Measurements from ENCODE around the gene TMEM120A. TPM values are rescaled to one million over a fixed set of nuclear protein-coding genes. Genes with fewer than 3 reads are reported as not detected.
"Not testable (repeated sequence)": the region's sequence is repeated elsewhere in the genome, so short reads cannot be mapped to it uniquely, and the experiment has no call there.

Gene TMEM120A
- 27.4 TPM for polyA plus RNA-seq (2013, experiment 1 of 2; ENCODE audit: insufficient read length)
- 34.9 TPM for polyA plus RNA-seq (2013, experiment 2 of 2; ENCODE audit: insufficient read length)

DNA sequence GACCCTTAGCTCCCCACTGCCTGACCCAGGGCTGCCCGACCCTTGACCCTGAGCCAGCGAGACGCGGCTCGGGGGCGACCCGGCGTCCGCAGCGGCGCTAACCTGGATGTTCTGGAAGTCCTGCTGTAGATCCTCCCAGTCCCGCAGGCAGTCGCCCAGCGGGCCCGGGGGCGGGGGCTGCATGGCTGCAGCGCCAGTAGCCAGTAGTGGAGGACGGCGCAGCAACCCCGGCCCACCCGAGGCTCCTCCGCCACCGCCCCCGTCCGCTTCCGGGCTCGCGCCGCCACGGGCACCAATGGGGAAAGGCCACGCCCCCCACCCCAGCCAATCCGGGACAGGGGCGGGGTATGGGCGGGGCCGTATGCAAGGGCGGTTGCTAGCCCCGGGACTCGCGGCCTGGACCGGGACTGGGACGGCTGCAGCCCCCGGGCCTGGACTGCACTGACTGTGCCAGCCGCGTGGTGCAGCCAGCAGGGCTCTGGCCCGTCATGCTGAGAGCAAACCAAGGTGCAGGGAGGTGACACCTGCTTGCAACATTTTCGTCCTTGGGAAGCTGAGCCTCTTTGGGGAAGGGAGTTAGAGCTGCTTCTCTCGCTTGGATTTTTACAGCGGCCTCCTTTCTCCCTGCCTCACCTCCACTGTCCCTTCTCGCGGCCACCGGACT lies at the start of gene TMEM120A:
Gene TMEM120A (minus strand): TSS at position 208 of the 664 bp plus-strand sequence. CDS start 25 bp downstream, at position 183.
- peak; percentile 92 for DNase-seq

DNA sequence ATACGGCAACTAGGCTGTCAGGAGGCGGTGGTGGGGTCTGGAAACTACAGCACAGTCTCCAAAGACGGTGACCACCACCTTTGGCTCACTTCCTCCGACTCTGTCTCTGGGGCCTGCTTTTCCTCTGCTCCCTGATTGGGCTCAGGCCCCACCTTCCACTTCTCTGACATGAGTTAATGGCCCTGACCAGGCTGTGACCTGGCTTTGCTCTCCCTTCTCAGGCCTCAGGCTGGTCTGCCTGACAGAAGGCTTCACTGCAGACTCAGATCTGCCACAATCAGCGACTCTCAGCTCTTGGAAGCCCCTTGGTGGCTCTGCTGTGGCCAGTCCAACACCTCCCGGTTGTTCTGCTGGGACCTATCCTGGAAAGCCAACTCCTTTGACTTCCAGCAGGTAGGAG lies 45.7 kb upstream of the TMEM120A start:
- no peak for DNase-seq

- peak; percentile 84 for DNase-seq
Measured at GRCh38 chr7:76037310-76037709, 42.9 kb upstream of the TMEM120A start.

DNA sequence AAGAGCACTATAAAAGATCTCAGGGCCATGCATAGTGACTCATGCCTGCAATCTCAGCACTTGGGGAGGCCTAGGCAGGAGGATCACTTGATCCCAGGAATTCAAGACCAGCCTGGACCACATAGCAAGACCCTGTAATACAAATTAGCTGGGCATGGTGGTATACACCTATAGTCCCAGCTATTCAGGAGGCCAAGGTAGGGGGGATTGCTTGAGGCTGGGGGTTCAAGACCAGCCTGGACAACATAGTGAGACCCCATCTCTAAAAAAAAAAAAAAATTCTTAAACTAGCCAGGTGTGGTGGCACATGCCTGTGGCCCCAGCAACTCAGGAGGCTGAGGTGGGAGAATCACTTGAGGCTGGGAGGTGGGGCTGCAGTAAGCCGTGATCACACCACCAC lies 37.6 kb upstream of the TMEM120A start:
- no peak for DNase-seq

- DNase-seq: not testable (repeated sequence)
Measured at GRCh38 chr7:76029682-76030081, 35.3 kb upstream of the TMEM120A start.

GRCh38 chr7:76023002-76023401 lies 28.6 kb upstream of the TMEM120A start:
- DNase-seq: no peak

DNA sequence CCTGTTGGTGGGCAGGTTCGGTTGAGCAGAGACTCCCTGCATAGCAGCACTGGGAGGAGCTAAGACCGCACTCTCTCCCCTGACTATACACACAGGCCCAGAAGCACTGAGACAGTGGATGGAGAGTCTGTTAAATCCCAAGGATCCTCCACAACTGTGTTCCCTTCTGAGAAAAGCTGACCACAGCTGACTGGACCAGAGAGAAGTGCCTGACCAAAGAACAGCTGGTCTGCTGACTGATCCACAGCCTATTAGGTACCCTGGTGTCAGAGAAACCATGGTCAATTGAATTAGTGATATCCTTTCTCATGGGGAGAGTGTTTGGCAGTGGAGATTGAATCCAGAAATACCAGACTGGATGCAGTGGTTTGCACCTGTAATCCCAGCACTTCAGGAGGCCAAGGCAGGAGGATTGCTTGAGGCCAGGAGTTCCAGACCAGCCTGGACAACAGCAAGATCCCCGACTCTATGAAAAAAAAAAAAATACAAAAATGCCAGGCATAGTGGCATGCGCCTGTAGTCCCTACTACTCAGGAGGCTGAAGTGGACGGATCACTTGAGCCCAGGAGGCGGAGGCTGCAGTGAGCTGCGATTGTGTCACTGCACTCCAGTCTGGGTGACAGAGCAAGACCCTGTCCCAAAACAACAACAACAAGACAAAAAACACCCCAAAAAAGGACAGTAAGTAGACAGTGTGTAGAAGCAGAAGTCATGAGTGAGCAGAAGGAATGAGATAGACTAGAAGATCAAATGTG lies 27.8 kb upstream of the TMEM120A start:
- DNase-seq: no peak

- DNase-seq: peak; percentile 59
Measured at GRCh38 chr7:76020031-76020714, 25.8 kb upstream of the TMEM120A start.

DNA sequence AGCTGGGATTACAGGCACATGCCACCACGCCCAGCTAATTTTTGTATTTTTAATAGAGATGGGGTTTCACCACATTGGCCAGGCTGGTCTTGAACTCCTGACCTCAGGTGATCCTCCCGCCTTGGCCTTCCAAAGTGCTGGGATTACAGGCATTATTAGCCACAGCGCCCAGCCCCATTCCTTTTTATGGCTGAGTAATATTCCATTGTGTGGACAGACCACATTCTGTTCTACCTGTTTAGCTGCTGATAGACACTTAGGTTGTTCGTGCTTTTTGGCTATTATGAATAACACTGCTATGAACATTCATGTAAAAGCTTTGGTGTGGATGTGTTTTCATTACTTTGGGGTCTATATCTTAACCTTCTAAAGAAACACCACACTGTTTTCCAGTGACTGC lies 24.1 kb upstream of the TMEM120A start:
- DNase-seq: not testable (repeated sequence)

GRCh38 chr7:76016191-76016947 lies 22.0 kb upstream of the TMEM120A start:
- DNase-seq: peak; percentile 6

DNA sequence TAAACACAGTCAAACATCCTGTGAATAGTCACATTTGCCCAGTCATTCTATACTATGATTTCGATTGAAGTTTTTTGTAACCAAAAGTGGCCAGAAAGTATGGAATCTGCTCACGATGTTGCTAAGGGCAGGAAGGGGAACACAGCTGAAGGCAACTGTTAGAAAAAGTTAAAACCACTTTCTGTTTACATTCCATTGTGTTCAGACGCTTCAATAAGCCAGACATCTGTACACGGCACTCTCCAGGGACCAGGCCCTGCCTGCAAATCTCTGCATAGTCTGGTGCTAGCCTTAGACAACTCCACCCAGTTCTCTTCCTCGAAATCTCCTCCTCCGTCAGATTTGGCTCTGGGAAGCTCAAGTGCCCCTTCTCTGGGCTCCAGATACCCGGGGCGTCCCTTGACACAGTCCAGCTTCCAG lies 17.1 kb upstream of the TMEM120A start:
- DNase-seq: peak; percentile 82

DNA sequence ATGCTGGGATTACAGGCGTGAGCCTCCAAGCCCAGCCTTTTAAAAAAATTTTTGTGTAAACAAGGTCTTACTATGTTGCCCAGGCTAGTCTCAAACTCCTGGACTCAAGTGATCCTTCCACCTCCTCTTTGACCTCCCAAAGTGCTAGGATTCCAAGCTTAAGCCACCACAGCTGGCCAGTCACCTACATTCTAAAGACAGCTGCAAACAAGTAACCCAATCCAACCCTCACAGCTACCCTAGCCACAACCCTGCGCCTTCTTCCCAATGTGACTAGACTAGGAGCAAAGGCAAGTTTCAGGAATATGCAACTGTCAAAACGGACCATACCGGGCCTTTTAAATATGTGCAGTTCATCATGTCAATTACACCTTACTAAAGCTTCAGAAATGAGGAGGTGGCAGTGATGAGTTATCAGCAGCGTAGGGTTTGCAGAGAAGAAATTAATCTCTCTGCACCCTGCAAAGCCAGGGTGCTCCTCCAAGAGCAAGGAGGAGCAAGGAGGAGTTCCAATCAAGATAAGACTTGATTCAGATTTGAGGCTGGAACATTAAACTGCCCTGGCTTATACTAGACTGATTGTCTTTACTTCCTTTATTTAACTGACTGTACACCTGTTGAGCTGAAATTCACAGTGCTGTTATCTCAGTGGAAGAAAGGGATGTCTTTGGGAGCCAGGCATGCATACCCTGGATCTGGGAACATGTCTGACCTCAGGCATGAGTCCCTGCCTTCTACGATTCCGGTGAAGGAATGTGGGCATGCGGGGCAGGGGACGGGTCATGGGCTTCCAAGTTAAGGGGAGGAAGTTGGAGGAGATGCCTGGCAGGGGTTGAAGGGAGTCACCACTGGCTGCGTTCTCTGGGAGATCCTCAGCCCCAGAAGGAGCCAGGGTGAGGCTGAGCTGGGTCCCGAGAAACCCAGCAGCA lies 15.5 kb upstream of the TMEM120A start:
- DNase-seq: no peak

DNA sequence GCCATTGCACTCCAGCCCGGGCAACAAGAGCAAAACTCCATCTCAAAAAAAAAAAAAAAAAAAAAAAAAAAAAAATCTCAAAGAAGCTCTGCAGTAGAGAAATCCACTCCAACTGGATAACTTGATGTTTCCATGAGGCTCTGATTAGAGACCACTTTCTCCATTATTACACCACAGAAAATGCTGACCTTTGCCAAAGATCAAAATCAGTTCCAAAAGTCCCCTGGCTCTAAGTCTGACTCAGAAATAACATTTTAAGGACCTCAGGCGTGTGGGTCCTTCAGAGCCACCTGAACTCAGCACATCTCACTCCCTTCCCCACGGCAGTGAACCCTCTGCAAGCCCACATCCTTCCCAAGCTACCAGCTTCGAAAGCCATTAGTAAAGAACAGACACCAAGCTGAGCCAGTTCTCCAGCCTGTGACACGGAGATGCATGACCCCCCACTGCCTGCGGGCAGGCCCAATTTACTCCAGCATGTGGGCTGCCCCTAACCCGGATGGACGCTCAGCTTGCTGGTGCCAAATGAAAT lies 13.8 kb upstream of the TMEM120A start:
- DNase-seq: no peak

- DNase-seq: not testable (repeated sequence)
Measured at GRCh38 chr7:76005004-76005403, 10.6 kb upstream of the TMEM120A start.

- DNase-seq: no peak
Measured at GRCh38 chr7:76003351-76003750, 9.0 kb upstream of the TMEM120A start.

- no peak for DNase-seq
Measured at GRCh38 chr7:76002822-76003221, 8.4 kb upstream of the TMEM120A start.

- no peak for DNase-seq
Measured at GRCh38 chr7:76002139-76002538, 7.7 kb upstream of the TMEM120A start.

- DNase-seq: no peak
Measured at GRCh38 chr7:76000566-76000965, 6.2 kb upstream of the TMEM120A start.

DNA sequence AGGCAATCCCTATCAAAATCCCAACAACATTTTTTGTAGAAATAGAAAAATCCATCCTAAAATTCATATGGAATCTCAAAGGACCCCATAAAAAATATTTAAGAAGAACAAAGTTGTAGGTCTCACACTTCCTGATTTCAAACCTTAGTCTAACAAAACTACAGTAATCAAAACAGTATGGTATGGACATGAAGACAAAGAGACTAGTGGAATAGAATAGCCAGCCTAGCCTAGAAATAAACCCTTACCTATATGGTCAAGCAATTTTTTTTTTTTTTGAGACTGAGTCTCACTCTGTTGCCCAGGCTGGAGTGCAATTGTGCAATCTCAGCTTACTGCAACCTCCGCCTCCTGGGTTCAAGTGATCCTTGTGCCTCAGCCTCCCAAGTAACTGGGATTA lies 3.6 kb upstream of the TMEM120A start:
- DNase-seq: no peak

DNA sequence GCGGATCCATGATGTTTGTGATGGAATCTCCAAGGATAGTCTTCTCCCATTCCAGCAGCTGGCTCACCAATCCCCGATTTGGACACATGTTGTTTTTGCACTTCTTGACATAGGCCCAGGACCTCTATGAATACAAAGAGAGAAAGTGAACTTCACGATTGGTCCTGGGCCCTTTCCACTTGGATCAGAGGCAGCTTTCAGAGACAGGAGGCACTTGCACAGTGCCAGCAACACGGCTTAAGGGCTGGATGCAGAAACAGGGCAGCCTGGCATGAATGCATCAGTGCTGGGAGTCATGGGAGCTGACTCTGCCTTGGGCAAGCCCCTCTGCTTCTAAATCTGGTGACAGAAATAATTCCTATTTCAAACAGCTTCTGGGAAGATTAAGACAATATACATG lies 2.1 kb upstream of the TMEM120A start:
- no peak for DNase-seq

- DNase-seq: no peak
Measured at GRCh38 chr7:75995996-75996395, 1.6 kb upstream of the TMEM120A start.
